Rectal smooth muscle tissue (tissue), 1 donor: ENCODE measurements around the gene TMED4.

Experiments
- H3K27ac ChIP-seq: one replicate; pipeline ENCODE4 v1.7.0; 2013; ENCODE audit warnings: low read depth, low read length, inconsistent platforms
- H3K27me3 ChIP-seq: one replicate; pipeline ENCODE4 v1.7.0; 2013; ENCODE audit warnings: low read length; ENCODE audit not compliant: control insufficient read depth, insufficient read depth
- H3K36me3 ChIP-seq: one replicate; pipeline ENCODE4 v1.7.0; 2013; ENCODE audit warnings: low read length; ENCODE audit not compliant: control insufficient read depth, insufficient read depth
- H3K4me1 ChIP-seq: one replicate; pipeline ENCODE4 v1.7.0; 2013; ENCODE audit warnings: low read length; ENCODE audit not compliant: control insufficient read depth, insufficient read depth
- H3K4me3 ChIP-seq: one replicate; pipeline ENCODE4 v1.7.0; 2013; ENCODE audit warnings: low read length
- H3K9ac ChIP-seq: one replicate; pipeline ENCODE4 v1.7.0; 2013; ENCODE audit warnings: low read length

The TMED4 gene

DNA sequence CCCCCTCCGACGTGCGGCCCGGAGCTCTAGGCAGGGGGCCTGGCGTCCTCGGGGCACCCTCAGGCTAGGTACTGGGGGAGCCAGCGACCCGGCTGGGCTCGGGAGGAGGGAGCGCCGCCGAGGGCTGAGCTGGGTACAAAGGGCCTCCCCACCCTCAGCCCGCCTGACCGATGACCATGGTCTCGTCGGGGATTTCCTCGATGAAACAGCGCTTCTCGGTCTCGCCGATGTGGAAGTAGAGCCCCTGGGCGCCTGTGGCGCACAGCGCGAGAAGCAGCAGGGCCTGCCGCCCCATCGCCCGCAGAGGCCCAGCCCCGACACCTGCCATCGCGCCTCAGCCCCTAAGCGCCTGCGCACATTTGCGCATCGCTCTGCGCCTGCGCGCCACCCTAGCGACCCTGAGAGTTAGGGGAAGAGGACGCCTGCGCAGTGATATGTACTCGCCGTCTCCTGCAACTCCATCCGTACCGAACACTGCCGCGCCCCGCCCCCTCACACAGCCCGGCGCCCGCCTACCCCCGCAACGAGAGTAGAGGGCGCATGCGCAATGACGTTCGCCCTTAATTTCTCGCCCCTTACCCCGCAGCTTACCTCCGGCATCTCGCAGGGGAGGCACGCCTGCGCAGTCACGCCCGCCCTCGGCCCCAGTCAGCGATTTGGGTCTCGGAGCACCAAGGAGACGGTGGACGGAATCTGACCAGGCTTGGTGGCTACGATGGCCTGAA is at the start of gene TMED4:
TMED4 (minus strand) TSS at position 353 of the 725 bp plus-strand sequence; CDS start at position 328, 25 bp downstream.
- Histone ChIP-seq H3K27ac (peak within 1 kb of the TSS; percentile 99), H3K36me3 (peaks cover 9% of the 10 kb centered on the region), H3K9ac (peak within 1 kb of the TSS; percentile 93), H3K4me3 (peak within 1 kb of the TSS; percentile 94), H3K4me1 (peaks cover 11% of the 10 kb centered on the region), H3K27me3 (no peaks in the 10 kb centered on the region)

DNA sequence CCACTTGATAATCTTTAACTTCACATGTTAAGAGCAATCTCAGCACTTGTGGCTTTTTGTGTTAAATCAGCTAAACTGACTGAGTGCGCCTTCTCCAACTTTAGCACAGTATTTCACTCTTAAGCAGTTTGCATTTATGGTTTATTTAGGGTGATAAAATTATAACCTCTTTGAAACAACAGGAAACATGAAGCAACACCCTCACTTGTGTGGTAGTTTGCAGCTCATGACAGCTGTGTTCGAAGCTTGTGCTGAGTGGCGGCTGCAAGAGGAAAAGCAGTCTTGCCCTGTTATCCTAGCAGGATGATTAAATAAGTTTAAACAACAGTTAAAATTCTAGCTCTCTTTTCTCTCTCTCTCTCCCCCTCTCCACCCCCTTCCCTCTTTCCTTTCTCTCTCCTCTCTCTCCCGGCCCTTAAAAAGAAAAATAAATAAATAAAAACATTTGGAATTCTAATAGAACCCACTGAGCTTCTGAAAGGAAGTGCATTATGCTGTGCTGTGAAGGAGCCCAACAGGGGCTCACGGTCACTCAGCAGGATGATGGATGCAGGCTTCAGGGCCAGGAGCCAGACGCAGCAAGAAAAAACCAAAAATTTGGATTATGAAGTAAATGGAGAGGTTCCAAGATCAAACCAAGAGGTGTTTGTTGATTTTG is 49.6 kb upstream of the TMED4 start:
- Histone ChIP-seq H3K4me1 (peaks cover 17% of the 10 kb centered on the region), H3K27ac (no peak overlapping the region), H3K36me3 (peaks cover 6% of the 10 kb centered on the region), H3K27me3 (no peaks in the 10 kb centered on the region), H3K4me3 (no peak overlapping the region), H3K9ac (no peak overlapping the region)

DNA sequence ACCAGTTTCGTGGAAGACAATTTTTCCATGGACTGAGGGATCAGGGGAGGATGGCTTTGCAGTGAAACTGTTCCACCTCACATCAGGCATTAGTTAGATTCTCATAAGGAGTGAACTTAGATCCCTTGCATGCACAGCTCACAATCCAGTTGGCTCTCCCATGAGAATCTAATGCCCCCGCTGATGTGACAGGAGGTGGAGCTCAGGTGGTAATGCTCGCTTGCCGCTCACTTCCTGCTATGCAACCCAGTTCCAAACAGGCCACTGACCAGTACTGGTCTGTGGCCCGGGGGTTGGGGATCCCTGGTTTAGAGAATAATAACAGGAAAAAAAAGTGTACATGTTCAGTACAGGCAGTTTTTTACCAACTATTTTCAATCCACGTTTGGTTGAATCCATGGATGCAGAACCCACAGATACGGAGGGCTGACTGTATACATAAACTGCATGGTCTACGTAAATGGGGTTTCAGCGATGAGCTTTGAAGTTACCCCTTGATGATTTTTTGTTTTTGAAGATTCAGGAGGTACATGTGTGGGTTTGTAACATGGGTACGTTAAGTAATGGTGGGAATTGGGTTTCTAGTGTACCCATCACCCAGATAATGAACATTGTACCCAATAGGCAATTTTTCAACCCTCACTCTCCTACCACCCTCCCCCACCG is 48.9 kb upstream of the TMED4 start:
- H3K36me3 ChIP-seq: peaks cover 8% of the 10 kb centered on the region
- H3K4me3 ChIP-seq: no peak overlapping the region
- no peaks in the 10 kb centered on the region for H3K27me3 ChIP-seq
- peaks cover 17% of the 10 kb centered on the region for H3K4me1 ChIP-seq
- H3K27ac ChIP-seq: no peak overlapping the region
- no peak overlapping the region for H3K9ac ChIP-seq

DNA sequence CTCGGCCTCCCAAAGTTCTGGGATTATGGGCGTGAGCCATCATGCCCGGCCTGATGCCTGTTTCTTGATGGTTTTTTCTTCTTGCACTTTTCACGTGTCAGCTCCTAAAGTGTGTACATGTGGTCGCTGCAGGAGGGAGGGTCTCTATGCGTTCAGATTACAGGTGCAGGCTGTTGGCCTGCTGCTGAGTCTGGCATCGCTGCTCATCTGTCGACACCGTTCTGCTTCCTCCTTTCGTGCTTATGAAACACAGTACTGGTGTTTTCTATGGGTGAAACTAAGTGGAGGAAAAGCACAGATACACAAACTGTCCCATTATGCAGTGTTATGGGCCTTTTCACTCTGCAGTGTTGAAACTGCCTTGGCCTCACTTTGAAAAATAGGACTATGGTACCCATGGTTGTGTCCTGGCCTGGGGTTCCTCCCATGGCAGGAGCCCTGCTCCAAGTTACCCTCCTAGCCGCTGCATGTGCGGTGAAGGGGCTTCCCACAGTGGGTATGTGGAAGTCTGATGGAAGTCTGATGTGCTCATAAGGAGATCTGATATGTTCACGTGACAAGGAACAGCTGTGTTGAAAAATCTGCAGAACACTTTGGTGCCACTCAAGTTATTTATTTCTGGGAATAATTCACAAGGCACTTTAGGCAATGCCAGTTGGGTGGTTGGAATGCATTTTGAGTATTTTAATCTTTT is 47.9 kb upstream of the TMED4 start:
- Histone ChIP-seq H3K27me3 (no peaks in the 10 kb centered on the region), H3K36me3 (peaks cover 8% of the 10 kb centered on the region), H3K9ac (no peak overlapping the region), H3K4me3 (no peak overlapping the region), H3K4me1 (peaks cover 15% of the 10 kb centered on the region), H3K27ac (no peak overlapping the region)

- H3K9ac ChIP-seq: no peak overlapping the region
- no peak overlapping the region for H3K27ac ChIP-seq
- peaks cover 11% of the 10 kb centered on the region for H3K36me3 ChIP-seq
- H3K4me3 ChIP-seq: no peak overlapping the region
- H3K4me1 ChIP-seq: no peaks in the 10 kb centered on the region
- H3K27me3 ChIP-seq: no peaks in the 10 kb centered on the region
These were observed 44.6 kb upstream of the TMED4 start for GRCh38 chr7:44626620-44627019.

DNA sequence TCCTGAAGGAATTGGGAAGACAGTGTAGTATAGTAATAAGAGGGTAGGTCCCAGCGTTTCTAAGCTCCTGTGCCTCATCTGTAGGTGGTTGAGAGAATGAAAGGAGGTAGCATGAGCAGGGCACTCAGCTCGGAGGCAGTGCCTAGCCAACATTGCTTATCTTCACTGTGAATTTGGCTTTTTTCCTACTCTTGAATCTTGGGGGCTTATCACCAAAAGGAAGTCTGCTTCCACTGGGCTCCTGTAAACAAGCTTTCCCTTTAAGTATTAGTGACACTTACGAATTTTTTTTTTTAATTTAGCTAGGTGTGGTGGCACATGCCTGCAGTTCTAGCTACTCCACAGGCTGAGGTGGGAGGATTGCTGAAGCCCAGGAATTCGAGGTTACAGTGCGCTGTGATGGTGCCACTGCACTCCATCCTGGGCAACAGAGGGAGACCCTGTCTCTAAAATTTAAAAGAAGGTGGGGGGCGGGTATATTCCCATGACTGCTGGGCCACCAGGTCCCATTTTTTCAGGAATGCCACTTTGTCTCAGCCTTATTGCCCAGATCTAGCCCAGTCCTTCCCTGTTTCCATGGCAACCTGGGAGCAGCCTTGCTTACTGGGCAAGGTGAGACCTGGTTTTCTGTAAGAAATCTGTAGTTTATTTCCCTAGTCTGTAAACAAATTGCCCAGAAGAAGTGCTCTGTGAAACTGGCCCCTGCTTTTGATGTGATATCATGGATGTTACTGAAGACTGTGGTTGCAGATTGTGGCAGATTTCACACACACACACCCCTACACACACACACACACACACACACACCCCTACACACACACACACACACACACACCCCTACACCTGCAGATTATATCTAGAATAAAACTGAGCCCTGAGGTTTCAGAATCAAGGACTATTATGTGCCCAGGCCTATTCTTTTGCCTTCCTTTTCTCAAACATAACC is 43.8 kb upstream of the TMED4 start:
- H3K27ac ChIP-seq: no peak overlapping the region

DNA sequence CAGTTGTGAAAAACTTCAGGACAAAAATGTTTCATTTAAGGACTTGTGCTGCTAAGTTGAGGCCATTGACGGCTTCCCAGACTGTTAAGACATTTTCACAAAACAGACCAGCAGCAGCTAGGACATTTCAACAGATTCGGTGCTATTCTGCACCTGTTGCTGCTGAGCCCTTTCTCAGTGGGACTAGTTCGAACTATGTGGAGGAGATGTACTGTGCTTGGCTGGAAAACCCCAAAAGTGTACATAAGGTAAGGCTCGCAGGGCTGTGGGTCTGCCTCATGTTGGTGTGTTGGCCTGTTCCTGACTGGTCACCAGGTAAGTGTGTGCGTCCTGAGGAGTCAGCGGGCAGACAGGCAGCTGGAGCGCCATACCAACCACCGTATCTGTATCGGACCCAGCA is 42.3 kb upstream of the TMED4 start:
- Histone ChIP-seq H3K4me1 (no peaks in the 10 kb centered on the region), H3K27me3 (no peaks in the 10 kb centered on the region), H3K9ac (no peak overlapping the region), H3K27ac (no peak overlapping the region), H3K4me3 (no peak overlapping the region), H3K36me3 (peaks cover 7% of the 10 kb centered on the region)

More for the DNA sequence above, 43.8 kb upstream of the TMED4 start:
- Histone ChIP-seq H3K9ac (no peak overlapping the region), H3K4me1 (no peaks in the 10 kb centered on the region), H3K36me3 (peaks cover 11% of the 10 kb centered on the region), H3K27me3 (no peaks in the 10 kb centered on the region), H3K4me3 (no peak overlapping the region)

DNA sequence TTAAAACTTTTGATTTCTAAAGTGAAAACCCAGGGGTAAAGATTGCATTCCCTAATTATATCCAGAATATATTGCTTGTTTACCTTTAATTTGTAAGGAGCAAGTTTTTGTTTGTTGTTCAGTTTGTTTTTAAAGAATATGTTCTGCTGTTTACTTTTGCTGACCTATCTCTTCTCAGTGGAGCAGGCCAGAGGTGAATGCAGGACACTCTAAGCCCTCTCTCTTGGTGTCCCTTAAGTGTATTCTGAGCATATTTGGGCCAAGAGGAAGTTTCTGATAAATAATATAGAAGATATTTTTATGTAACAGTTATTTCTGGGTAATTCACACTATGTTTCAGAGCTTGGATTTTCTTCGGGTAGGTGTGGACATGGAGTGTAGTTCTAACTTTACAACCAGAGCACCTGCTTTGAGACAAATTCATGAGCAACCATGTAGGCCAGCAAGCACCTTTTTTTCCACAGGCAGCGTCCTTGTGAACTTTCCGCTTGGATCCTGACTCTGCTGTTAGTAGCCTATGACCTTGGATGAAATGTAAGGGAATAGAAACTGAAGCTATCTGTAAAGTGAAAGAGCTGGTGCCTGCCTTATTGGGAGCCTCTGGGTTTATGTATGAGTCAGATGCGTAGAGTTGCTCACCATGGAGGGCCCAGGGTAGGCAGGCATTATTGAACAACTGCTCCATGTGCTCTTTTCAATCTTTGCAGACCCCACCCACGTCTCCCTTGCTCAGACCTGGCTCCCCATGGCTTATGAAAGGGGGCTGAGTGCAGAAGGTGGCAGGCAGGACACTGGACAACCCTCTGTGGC is 40.5 kb upstream of the TMED4 start:
- H3K4me3 ChIP-seq: no peak overlapping the region
- no peak overlapping the region for H3K27ac ChIP-seq
- H3K4me1 ChIP-seq: no peaks in the 10 kb centered on the region
- peaks cover 7% of the 10 kb centered on the region for H3K36me3 ChIP-seq
- H3K27me3 ChIP-seq: no peaks in the 10 kb centered on the region
- H3K9ac ChIP-seq: no peak overlapping the region

DNA sequence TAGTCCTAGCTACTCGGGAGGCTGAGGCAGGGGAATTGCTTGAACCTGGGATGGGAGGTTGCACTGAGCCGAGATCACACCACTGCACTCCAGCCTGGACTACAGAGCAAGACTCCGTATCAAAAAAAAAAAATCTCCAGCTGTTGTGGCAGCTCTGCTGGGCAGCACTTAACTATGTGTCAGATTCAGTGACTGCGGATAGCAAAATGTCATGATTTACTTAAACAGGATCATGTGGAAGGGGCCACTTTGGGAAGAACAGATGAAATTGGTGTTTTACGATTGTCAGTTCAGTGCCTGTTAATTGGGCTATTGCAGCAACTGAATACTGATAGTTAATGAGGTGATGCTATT is 39.7 kb upstream of the TMED4 start:
- Histone ChIP-seq H3K4me3 (no peak overlapping the region), H3K36me3 (peaks cover 6% of the 10 kb centered on the region), H3K9ac (no peak overlapping the region), H3K27me3 (no peaks in the 10 kb centered on the region), H3K4me1 (no peaks in the 10 kb centered on the region), H3K27ac (no peak overlapping the region)

DNA sequence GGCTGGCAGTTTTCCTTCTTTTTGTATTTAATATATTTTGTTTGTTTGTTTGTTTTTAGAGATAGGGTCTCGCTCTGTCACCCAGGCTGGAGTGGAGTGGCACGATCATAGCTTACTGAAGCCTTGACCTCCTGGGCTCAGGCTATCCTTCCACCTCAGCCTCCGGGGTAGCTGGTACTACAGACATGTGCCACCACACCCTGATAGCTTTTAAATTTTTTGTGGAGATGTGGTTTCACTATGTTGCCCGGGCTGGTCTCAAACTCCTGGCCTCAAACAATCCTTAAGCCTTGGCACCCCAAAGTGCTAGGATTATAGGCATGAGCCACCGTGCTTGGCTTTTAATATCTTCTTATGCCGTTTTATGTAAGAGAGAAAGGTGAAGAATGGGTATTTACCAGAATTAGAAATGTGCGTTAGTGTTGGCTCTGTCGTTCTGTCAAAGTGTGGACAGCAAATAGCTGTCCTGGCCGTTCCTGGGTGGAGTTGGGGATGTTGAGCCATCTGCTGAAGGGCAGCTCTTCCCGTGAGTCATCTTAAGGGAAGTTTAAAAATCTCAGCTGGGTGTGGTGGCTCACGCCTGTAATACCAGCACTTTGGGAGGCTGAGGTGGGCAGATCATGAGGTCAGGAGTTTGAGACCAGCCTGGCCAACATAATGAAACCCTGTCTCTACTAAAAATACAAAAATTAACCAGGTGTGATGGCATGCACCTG is 39.2 kb upstream of the TMED4 start:
- Histone ChIP-seq H3K9ac (no peak overlapping the region), H3K27ac (no peak overlapping the region), H3K4me3 (no peak overlapping the region), H3K4me1 (no peaks in the 10 kb centered on the region), H3K36me3 (peaks cover 3% of the 10 kb centered on the region), H3K27me3 (no peaks in the 10 kb centered on the region)

GRCh38 chr7:44618753-44619152 is 36.7 kb upstream of the TMED4 start:
- no peaks in the 10 kb centered on the region for H3K27me3 ChIP-seq
- no peaks in the 10 kb centered on the region for H3K36me3 ChIP-seq
- no peaks in the 10 kb centered on the region for H3K4me1 ChIP-seq
- H3K4me3 ChIP-seq: no peak overlapping the region
- no peak overlapping the region for H3K27ac ChIP-seq
- H3K9ac ChIP-seq: no peak overlapping the region
